CD4-positive, alpha-beta T cell treated with Interleukin-17A for 4 hours (primary cell): ENCODE data around the gene FAHD2B.
"Not testable (repeated sequence)": the region's sequence is repeated elsewhere in the genome, so short reads cannot be mapped to it uniquely, and the experiment has no call there.

Source experiments
- DNase-seq: peaks from one replicate; pipeline ENCODE4 v3.0.0-alpha.2; 2020; ENCODE audit warnings: mixed read lengths

FAHD2B gene, protein sequence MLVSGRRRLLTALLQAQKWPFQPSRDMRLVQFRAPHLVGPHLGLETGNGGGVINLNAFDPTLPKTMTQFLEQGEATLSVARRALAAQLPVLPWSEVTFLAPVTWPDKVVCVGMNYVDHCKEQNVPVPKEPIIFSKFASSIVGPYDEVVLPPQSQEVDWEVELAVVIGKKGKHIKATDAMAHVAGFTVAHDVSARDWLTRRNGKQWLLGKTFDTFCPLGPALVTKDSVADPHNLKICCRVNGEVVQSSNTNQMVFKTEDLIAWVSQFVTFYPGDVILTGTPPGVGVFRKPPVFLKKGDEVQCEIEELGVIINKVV

DNA sequence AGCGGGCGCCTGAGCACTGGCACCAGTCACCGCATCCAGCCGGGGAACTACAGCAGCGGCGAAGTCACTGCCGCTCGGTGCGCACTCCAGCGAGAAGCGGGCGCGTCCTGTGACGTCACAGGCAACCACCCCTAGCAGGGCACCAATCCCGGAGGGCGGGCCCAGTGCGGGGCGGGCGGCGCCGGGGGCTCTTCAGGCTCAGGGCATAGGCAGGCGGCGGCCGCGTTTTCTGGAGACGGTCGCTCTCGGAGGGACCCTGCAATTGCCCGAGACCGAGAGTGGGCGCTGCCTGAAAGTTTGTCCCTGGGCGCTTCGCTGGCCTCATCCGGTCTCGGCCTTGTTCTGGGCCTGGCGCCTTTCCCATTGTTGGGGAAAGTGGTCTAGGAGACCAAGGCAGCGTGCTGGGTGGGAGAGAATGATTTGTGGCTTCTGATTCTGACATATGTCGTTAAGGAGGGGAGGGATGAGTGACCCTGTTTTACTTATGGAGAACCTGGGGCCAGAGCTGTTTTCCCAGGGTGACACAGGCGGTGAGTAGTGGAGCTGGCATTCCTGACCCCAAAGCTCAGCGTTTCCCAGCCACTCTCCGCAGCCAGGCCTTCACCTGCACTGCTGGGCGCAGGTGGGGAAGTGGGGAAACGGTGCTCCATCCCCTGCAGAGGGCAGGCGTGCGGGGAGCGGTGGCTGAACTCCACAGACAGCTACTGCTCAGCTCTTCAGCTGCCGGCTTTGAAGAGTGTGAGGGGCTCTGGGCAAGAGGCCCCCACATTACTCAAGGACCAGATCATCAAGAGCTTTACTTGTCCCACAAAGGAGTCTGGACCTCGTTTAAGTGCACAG lies at the start of gene FAHD2B:
Gene FAHD2B, minus strand, starts transcription at position 111 of the 840 bp plus-strand sequence. CDS start 3,176 bp downstream, outside the sequence.
- DNase-seq = peak; percentile 92

GRCh38 chr2:97144016-97144415 lies 49.3 kb upstream of the FAHD2B start:
- not testable (repeated sequence) for DNase-seq

GRCh38 chr2:97129090-97129489 lies 34.4 kb upstream of the FAHD2B start:
- not testable (repeated sequence) for DNase-seq

DNA sequence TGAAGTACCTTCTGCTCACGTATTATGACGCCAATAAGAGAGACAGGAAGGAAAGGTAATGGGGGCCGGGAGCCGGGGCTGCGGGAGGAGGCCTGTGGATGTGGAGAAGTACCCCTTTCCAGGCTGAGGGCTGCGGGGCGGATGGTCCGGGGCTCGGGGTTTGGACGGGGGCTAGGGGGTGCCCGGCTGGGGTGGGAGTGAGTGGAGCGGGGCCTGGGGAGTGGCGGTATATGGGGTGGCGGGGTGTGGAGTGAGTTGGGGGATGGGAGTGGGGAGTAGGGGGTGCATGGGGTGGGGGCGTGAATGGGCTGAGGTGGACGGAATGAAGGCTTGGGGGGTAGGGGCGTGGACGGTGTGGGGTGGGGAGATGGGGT lies 19.2 kb upstream of the FAHD2B start:
- DNase-seq = peak; percentile 13

DNA sequence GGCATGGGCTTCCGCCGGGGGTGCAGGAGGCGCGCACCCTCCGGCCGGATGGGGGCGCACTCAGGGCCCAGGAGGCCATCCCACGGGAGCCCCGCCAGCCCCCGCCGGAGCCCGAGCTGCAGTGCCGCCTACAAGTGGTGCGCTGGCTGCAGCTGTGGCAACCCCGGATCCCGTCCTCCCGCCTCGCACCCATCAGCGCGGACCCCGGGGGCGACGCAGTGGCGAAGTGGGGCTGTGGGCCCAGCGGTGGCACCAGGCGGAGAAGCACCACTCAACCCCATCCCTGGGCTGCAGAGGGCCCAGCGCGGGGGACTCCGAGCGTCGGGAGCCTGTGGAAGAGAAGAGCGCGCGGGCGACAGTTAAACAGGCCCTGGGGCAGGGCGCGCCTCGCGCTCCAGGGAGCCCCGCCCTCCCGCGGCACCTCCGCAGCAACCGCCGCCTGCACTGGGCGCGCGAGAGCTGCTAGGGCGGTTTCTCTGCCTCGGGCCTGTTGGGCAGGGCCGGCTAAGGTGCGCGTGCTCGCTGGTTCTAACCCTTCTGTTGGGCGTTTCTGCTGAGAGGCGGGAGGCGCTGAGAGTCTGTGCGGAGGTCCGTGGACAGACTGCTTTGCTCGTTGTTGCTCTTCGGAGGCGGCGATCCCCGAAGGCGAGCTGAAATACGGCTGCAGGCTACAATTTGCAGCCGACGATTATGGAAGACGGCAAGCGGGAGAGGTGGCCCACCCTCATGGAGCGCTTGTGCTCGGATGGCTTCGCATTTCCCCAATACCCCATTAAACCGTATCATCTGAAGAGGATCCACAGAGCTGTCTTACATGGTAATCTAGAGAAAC lies 18.6 kb upstream of the FAHD2B start, which contains the start of gene ANKRD36:
Gene ANKRD36, plus strand, starts transcription at position 104 of the 832 bp plus-strand sequence. Its CDS starts 587 bp downstream, at position 691.
- peak; percentile 89 for DNase-seq

DNA sequence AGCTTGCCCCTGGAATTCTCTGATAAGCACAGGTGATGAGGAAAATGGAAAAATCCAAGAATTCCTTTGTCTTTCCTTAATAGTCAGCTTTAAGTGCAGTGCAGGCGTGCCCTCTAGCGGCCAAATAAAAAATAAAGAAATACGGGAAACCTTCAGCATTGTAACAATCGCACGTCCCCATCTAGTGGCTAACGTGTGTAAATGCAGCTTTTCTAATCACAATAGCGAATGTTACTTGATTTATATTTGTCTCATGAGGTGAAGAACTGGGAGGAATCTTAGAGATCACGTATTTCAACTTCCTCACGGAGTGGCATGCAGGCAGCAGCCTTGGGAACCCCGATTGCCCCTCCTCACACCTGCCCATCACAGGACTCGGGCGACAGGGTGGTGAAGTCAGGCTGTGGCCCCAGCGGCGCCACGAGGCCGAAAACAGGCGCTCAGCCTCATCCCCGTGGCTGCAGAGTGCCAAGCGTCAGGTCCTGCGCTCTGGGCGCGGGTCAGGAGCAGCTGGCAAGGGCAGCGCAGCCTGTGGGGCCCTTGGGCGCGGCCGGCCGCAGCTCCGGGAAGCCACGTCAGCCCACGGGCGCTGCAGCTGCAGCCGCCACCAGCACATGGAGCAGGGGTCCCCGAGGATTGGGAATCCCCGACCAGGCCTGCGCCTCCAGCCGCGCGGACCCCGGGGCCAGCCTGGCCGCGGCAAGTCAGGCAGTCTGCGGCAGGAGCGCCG lies 17.8 kb upstream of the FAHD2B start:
- peak; percentile 32 for DNase-seq

GRCh38 chr2:97111246-97111645 lies 16.6 kb upstream of the FAHD2B start:
- not testable (repeated sequence) for DNase-seq

GRCh38 chr2:97106878-97107277 lies 12.2 kb upstream of the FAHD2B start:
- DNase-seq = not testable (repeated sequence)

- not testable (repeated sequence) for DNase-seq
These were observed 4.2 kb upstream of the FAHD2B start for GRCh38 chr2:97098786-97099372.

DNA sequence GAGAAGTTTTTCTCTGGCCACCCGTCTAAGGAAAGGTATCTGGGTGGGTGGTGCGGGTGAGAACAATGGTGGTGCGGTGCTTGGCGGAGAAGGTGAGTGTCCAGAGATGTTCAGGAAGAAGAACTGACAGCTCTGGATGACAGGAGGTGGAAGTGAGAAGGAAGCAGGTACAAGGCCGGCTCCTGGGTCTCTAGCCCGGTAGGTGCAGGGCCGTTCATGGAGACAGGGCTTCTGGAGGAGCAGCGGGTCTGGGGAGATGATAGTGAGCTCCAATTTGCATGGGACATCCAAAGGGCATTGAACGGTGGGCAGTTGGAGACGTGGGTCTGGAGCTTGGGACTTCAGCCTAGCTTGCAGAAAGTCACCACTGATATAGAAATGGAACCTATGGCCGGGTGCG lies 979 bp upstream of the FAHD2B start:
- no peak for DNase-seq

DNA sequence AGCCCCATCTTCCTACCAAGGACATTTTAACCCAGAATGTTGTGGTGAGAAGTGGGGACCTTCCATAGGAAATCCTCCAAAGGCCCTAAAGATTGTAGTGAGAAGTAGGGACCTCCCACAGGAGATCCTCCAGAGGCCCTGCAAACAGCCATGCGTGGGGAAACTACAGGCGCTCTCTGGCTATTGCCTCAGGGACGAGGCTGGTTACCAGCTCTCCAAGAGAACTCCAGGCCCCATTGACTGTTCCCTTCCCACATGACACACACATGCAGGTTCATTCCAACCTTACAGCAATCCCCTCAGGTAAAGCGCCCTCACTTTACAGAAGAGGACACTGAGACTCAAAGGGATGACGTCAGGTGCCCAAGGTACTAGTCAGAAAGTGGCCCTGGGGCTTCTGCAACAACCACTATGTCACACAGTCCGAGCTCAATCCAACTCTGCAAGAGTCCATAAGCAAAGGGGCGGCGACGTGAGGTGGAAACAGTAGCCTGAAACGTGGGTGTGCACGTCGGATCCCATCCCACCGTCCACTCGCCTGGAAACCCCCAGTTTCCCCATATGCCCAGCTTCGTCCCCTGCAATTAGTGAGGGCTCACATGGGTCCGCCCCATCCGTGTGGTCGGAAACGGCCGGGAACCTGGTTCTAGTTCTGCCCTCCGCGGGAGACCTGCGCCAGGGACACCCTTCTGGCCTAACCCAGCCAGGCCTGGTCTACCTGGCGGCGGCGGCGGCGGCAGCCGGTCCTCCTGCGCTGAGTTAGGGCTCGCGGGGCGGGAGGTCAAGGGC lies 505 bp downstream of the FAHD2B start:
- DNase-seq = not testable (repeated sequence)

- not testable (repeated sequence) for DNase-seq
These were observed 1.7 kb downstream of the FAHD2B start for GRCh38 chr2:97092946-97093345.

DNA sequence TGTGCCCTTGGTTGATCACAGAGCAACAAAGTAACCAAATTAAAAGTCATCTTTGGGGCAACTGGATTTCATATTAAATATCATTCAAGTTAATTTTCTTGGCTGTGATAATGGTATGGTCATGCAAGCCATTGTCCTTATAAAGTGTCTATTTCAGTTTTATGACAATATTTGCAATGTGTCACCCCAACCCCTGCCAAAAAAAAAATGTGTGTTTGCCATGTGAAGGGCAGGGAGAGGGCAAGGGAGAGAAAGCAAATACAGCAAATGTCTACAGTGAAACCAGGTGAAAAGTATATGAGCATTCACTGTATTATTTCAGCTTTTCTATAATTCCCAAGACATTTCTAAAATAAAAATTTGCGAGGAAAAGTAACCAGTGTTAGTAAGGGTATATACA lies 6.0 kb downstream of the FAHD2B start:
- DNase-seq = not testable (repeated sequence)

- not testable (repeated sequence) for DNase-seq
These were observed 9.6 kb downstream of the FAHD2B start for GRCh38 chr2:97085093-97085492.

- not testable (repeated sequence) for DNase-seq
These were observed 11.2 kb downstream of the FAHD2B start for GRCh38 chr2:97083516-97083915.

GRCh38 chr2:97082206-97082605 lies 12.5 kb downstream of the FAHD2B start:
- not testable (repeated sequence) for DNase-seq

GRCh38 chr2:97080855-97081254 lies 13.8 kb downstream of the FAHD2B start:
- DNase-seq = not testable (repeated sequence)

DNA sequence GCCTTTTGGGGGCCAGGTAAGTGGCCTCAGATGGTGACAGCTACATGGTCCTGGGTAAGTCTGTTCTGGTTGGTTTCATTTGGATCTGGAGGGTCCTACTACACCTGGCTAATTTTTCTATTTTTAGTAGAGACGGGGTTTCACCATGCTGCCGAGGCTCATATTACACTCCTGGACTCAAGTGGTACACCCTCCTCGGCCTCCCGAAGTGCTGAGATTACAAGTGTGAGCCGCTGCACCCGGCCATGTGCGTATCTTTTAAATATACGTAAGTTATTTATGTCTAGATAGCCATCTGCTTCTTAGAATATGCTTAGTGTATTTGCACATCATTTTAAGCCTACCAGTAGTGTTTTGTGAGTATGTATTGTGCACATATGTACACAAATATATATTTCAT lies 17.5 kb downstream of the FAHD2B start:
- not testable (repeated sequence) for DNase-seq

GRCh38 chr2:97070915-97071314 lies 23.8 kb downstream of the FAHD2B start:
- not testable (repeated sequence) for DNase-seq

DNA sequence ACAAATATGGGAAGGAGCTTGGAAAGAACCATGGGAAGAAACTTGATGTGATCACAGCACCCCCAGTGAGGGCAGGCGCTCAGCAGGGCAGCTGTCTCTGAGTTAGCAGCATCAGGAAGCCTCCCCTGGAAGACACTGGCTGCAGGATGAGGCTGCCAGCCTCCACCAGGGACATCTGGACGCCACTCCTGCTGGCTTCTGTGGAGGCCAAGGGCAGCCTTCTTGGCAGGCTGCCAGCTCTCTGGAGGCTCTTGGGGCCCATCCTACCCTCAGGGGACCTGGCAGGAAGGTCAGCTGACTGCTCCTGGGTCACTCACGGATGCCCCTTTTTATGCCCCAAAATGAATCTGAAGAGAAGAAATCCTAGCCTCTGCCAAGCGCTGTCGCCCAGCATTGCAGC lies 26.0 kb downstream of the FAHD2B start:
- DNase-seq = not testable (repeated sequence)

GRCh38 chr2:97068074-97068473 lies 26.6 kb downstream of the FAHD2B start:
- no peak for DNase-seq
